Measurements from ENCODE around the gene CCDC3. TPM values are rescaled to one million over a fixed set of nuclear protein-coding genes. Genes with fewer than 3 reads are reported as not detected.

Gene CCDC3
- total RNA-seq, 1 donor from 2014 or later = 1.1 TPM

GRCh38 chr10:12880423-12880822 is 121.1 kb downstream of the CCDC3 start:
- Mint-ChIP-seq H3K36me3 (ENCODE audit: insufficient read depth) (no peaks in the 10 kb centered on the region), H3K9me3 (ENCODE audit: low read depth) (peaks cover 7% of the 10 kb centered on the region), H3K4me3 (ENCODE audit: low read depth) (no peak overlapping the region), H3K27ac (no peak overlapping the region), H3K27me3 (peaks cover 7% of the 10 kb centered on the region), H3K4me1 (ENCODE audit: low read depth) (no peaks in the 10 kb centered on the region)
- no peak for TF ChIP-seq CTCF (IDR thresholded peaks at IDR 0.05; ENCODE audit: unreplicated experiment)
- no peak for DNase-seq (ENCODE audit: low spot score, unreplicated experiment)

- H3K9me3 Mint-ChIP-seq (ENCODE audit: low read depth) = peaks cover 7% of the 10 kb centered on the region
- no peaks in the 10 kb centered on the region for H3K36me3 Mint-ChIP-seq (ENCODE audit: insufficient read depth)
- DNase-seq (ENCODE audit: low spot score, unreplicated experiment) = no peak
- no peak for TF ChIP-seq CTCF (IDR thresholded peaks at IDR 0.05; ENCODE audit: unreplicated experiment)
- peaks cover 3% of the 10 kb centered on the region for H3K27me3 Mint-ChIP-seq
- no peaks in the 10 kb centered on the region for H3K4me1 Mint-ChIP-seq (ENCODE audit: low read depth)
- H3K4me3 Mint-ChIP-seq (ENCODE audit: low read depth) = no peak overlapping the region
- no peak overlapping the region for H3K27ac Mint-ChIP-seq
These were observed 124.4 kb downstream of the CCDC3 start for GRCh38 chr10:12877150-12877549.

GRCh38 chr10:12876266-12876665 is 125.2 kb downstream of the CCDC3 start:
- Mint-ChIP-seq H3K4me3 (ENCODE audit: low read depth) (no peak overlapping the region), H3K9me3 (ENCODE audit: low read depth) (peaks cover 7% of the 10 kb centered on the region), H3K27ac (no peak overlapping the region), H3K27me3 (peaks cover 3% of the 10 kb centered on the region), H3K4me1 (ENCODE audit: low read depth) (no peaks in the 10 kb centered on the region), H3K36me3 (ENCODE audit: insufficient read depth) (no peaks in the 10 kb centered on the region)
- TF ChIP-seq CTCF (IDR thresholded peaks at IDR 0.05; ENCODE audit: unreplicated experiment) = no peak
- no peak for DNase-seq (ENCODE audit: low spot score, unreplicated experiment)

- TF ChIP-seq CTCF (IDR thresholded peaks at IDR 0.05; ENCODE audit: unreplicated experiment) = no peak
These were observed 126.4 kb downstream of the CCDC3 start for GRCh38 chr10:12875100-12875499.

GRCh38 chr10:12874501-12874900 is 127.0 kb downstream of the CCDC3 start:
- Mint-ChIP-seq H3K27me3 (peaks cover 3% of the 10 kb centered on the region), H3K36me3 (ENCODE audit: insufficient read depth) (no peaks in the 10 kb centered on the region), H3K9me3 (ENCODE audit: low read depth) (peaks cover 4% of the 10 kb centered on the region), H3K27ac (no peak overlapping the region), H3K4me3 (ENCODE audit: low read depth) (no peak overlapping the region), H3K4me1 (ENCODE audit: low read depth) (no peaks in the 10 kb centered on the region)
- no peak for TF ChIP-seq CTCF (IDR thresholded peaks at IDR 0.05; ENCODE audit: unreplicated experiment)
- DNase-seq (ENCODE audit: low spot score, unreplicated experiment) = no peak

More at GRCh38 chr10:12875100-12875499, 126.4 kb downstream of the CCDC3 start:
- peaks cover 7% of the 10 kb centered on the region for H3K9me3 Mint-ChIP-seq (ENCODE audit: low read depth)
- H3K27ac Mint-ChIP-seq = no peak overlapping the region
- no peak for DNase-seq (ENCODE audit: low spot score, unreplicated experiment)
- H3K4me1 Mint-ChIP-seq (ENCODE audit: low read depth) = no peaks in the 10 kb centered on the region
- H3K27me3 Mint-ChIP-seq = peaks cover 3% of the 10 kb centered on the region
- no peaks in the 10 kb centered on the region for H3K36me3 Mint-ChIP-seq (ENCODE audit: insufficient read depth)
- H3K4me3 Mint-ChIP-seq (ENCODE audit: low read depth) = no peak overlapping the region
